GM18526 (cell line): ENCODE measurements around the gene C9orf78.
A peak's percentile ranks its signal among the peaks of the same experiment; 100 is the strongest.

Source experiments
- POLR2A ChIP-seq: IDR thresholded peaks from 3 replicates; pipeline ENCODE4 v1.6.1; 2011; ENCODE audit not compliant: insufficient read length; ENCODE audit errors: extremely low read depth

The C9orf78 gene

GRCh38 chr9:129813661-129814060, 21.4 kb downstream of the C9orf78 start:
- TF ChIP-seq POLR2A, result no peak

GRCh38 chr9:129812385-129812784, 22.7 kb downstream of the C9orf78 start:
- no peak for TF ChIP-seq POLR2A

GRCh38 chr9:129811967-129812363, 23.1 kb downstream of the C9orf78 start:
- TF ChIP-seq POLR2A, result no peak

GRCh38 chr9:129810788-129811187, 24.3 kb downstream of the C9orf78 start:
- TF ChIP-seq POLR2A, result no peak

- no peak for TF ChIP-seq POLR2A
Observed at GRCh38 chr9:129810116-129810515, 25.0 kb downstream of the C9orf78 start.

GRCh38 chr9:129809346-129809745, 25.7 kb downstream of the C9orf78 start:
- no peak for TF ChIP-seq POLR2A

GRCh38 chr9:129806061-129806460, 29.0 kb downstream of the C9orf78 start:
- no peak for TF ChIP-seq POLR2A

- TF ChIP-seq POLR2A, result no peak
Observed at GRCh38 chr9:129803676-129804060, 31.4 kb downstream of the C9orf78 start.

GRCh38 chr9:129802833-129803675, 32.0 kb downstream of the C9orf78 start, which contains the start of gene TOR1B:
Gene TOR1B, plus strand, starts transcription at chr9:129803184. Its CDS starts 29 bp downstream, at chr9:129803213.
- peak; percentile 79 for TF ChIP-seq POLR2A

- TF ChIP-seq POLR2A, result no peak
Observed at GRCh38 chr9:129801504-129801903, 33.6 kb downstream of the C9orf78 start.

- TF ChIP-seq POLR2A, result no peak
Observed at GRCh38 chr9:129798973-129799372, 36.1 kb downstream of the C9orf78 start.

- no peak for TF ChIP-seq POLR2A
Observed at GRCh38 chr9:129794549-129794948, 40.5 kb downstream of the C9orf78 start.

- TF ChIP-seq POLR2A, result no peak
Observed at GRCh38 chr9:129786481-129786880, 48.6 kb downstream of the C9orf78 start.

GRCh38 chr9:129785866-129786265, 49.2 kb downstream of the C9orf78 start:
- no peak for TF ChIP-seq POLR2A

- TF ChIP-seq POLR2A, result no peak
Observed at GRCh38 chr9:129783516-129784361, 51.3 kb downstream of the C9orf78 start.

GRCh38 chr9:129781981-129782380, 53.1 kb downstream of the C9orf78 start:
- no peak for TF ChIP-seq POLR2A
